Cardiac muscle cell (in vitro differentiated cells and primary cell): ENCODE results near the gene TPP2. TPM values are rescaled to one million over a fixed set of nuclear protein-coding genes. Genes with fewer than 3 reads are reported as not detected.

Source experiments
- DNase-seq, 2 donors: peaks; one replicate each; pipeline versions ENCODE4 v3.0.0 to v3.0.0-alpha.2; 2010 to 2017; ENCODE audit warnings: low read depth in 1 of 2, low spot score in 1 of 2
- H3K27ac ChIP-seq: fragments of 200-600 bp; sonication (generic); 2 replicates; pipeline ENCODE4 v1.5.1; 2016
- H3K27me3 ChIP-seq: fragments of 200-600 bp; sonication (generic); 2 replicates; pipeline ENCODE4 v1.6.0; 2016; ENCODE audit warnings: control low read depth
- H3K36me3 ChIP-seq: fragments of 200-600 bp; sonication (generic); 2 replicates; pipeline ENCODE4 v1.5.1; 2016; ENCODE audit warnings: control low read depth
- H3K4me1 ChIP-seq: fragments of 200-600 bp; sonication (generic); 2 replicates; pipeline ENCODE4 v1.8.1; 2017; ENCODE audit warnings: low read depth, mild to moderate bottlenecking, mixed run types
- H3K4me3 ChIP-seq: fragments of 200-600 bp; sonication (generic); 2 replicates; pipeline ENCODE4 v1.5.1; 2016; ENCODE audit warnings: mild to moderate bottlenecking
- H3K9me3 ChIP-seq: fragments of 200-600 bp; sonication (generic); 2 replicates; pipeline ENCODE4 v1.5.1; 2017; ENCODE audit warnings: low read depth, mild to moderate bottlenecking, control low read depth
- polyA plus RNA-seq: library from polyadenylated mRNA; unstranded; fragments of >200 nt; fragmentation: Nextera tagmentation; extraction: Ambion mirVana; gene quantifications from 2 replicates; pipeline ENCODE4 v1.2.1, GENCODE V29; 2016
- total RNA-seq: library from RNA; depleted of rRNA; stranded (reverse); fragments of >200 nt; gene quantifications from 2 replicates; pipeline ENCODE4 v1.2.3, GENCODE V29; 2016
- TF ChIP-seq, protein P1 (sequence below): IDR thresholded peaks from 2 replicates; pipeline ENCODE4 v1.5.1; 2012; ENCODE audit warnings: low read depth, mild to moderate bottlenecking, low read length

The TPP2 gene
- total and polyA plus RNA-seq, 2 experiments from 2014 or later: 19.3 to 30.6 TPM

DNA sequence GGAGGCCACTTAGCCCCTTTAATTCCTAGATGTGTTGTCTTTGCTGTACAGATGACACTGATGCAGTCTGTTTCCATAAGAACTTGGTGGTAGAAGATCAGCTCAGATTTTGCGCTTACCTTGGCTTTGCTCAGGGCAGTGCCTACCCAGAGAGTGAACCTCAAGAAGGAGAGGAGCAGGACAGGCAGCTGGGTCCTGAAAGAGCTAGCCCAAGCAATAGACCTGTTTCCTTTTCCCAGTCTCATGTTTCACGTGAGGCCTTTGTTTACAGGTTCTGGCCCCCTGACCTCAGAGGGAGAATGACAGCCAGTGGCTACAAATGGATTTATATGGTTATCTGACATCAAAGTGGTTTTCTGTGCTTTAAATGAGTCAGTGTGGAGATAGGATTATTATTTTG lies 58.0 kb downstream of the TPP2 start:
- DNase-seq: no peak
- Histone ChIP-seq H3K27ac (no peak overlapping the region), H3K36me3 (peaks cover 27% of the 10 kb centered on the region)

DNA sequence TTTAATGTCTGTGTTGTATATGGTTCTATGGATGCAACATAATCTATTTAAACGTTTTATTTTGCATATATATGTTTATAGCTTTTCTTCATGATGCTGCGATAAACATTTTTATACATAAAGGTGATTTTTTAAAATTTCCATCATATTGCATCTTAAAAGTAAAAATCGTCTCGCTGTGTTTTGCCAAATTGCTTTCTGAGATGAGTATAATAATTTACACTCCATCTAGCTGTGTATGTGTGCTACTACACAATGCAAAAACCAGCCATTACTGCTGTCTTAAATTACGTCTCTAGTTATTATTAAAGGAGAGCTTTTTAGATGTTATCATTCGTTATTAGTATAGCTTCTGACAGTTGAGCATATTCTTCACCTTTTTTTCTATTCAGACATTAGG lies 60.8 kb downstream of the TPP2 start:
- peaks cover 32% of the 10 kb centered on the region for H3K36me3 ChIP-seq
- DNase-seq: no peak
- no peaks in the 10 kb centered on the region for H3K9me3 ChIP-seq
- H3K27ac ChIP-seq: no peak overlapping the region
- no peak overlapping the region for H3K4me3 ChIP-seq
- H3K27me3 ChIP-seq: no peaks in the 10 kb centered on the region
- no peaks in the 10 kb centered on the region for H3K4me1 ChIP-seq
- TF ChIP-seq, protein P1, sequence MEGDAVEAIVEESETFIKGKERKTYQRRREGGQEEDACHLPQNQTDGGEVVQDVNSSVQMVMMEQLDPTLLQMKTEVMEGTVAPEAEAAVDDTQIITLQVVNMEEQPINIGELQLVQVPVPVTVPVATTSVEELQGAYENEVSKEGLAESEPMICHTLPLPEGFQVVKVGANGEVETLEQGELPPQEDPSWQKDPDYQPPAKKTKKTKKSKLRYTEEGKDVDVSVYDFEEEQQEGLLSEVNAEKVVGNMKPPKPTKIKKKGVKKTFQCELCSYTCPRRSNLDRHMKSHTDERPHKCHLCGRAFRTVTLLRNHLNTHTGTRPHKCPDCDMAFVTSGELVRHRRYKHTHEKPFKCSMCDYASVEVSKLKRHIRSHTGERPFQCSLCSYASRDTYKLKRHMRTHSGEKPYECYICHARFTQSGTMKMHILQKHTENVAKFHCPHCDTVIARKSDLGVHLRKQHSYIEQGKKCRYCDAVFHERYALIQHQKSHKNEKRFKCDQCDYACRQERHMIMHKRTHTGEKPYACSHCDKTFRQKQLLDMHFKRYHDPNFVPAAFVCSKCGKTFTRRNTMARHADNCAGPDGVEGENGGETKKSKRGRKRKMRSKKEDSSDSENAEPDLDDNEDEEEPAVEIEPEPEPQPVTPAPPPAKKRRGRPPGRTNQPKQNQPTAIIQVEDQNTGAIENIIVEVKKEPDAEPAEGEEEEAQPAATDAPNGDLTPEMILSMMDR: peak; percentile 30

More for the DNA sequence above, 58.0 kb downstream of the TPP2 start:
- TF ChIP-seq, protein P1: no peak
- H3K9me3 ChIP-seq: no peaks in the 10 kb centered on the region
- no peaks in the 10 kb centered on the region for H3K4me1 ChIP-seq
- H3K27me3 ChIP-seq: no peaks in the 10 kb centered on the region
- H3K4me3 ChIP-seq: no peak overlapping the region

DNA sequence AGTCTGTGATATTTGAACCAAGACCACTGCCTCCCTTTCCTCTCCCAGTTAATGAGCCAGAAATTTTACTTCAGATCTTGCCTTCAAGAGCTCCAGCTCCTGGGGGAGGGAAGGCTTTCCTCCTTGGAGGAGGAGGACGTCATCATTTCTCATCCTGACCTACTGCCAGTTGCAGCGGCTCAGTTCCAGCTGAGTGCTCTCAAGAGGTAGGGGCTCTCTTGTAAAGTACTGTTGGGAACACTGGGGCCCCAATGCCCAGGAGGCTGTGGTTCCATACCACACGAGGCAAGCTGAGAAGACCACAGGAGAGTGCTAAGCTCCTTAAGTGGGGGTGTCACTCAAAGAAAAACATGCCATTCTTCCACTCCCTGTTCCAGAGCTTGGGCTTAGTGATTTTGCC lies 61.9 kb downstream of the TPP2 start:
- peaks cover 28% of the 10 kb centered on the region for H3K36me3 ChIP-seq
- H3K27me3 ChIP-seq: no peaks in the 10 kb centered on the region
- no peak overlapping the region for H3K4me3 ChIP-seq
- no peak overlapping the region for H3K27ac ChIP-seq
- TF ChIP-seq, protein P1: no peak
- peak in 1 of 2 donors; percentile 13 for DNase-seq
- no peaks in the 10 kb centered on the region for H3K4me1 ChIP-seq
- no peaks in the 10 kb centered on the region for H3K9me3 ChIP-seq

DNA sequence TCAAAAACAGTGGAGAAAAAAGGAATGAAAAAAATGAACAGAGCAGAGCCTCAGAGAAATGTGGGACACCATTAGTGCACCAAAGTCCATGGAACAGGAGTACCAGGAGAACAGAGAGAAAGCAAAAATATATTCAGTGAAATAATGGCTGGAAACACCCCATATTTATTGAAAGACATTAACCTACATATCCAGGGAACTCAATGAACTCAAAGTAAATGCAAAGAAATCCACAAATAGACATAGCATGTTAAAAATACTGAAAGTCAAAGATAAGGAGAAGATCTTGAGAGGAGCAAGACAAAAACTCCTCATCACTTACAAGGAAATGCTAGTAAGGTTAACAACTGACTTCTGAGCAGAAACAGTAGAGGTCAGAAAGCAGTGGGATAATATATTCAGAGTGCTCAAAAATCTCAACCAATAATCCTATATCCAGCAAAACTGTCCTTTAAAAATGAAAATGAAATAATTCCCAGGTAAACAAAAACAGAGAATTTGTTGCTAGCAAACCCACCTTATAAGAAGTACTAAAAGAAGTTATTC lies 62.5 kb downstream of the TPP2 start:
- no peak for DNase-seq
- Histone ChIP-seq H3K27ac (no peak overlapping the region), H3K36me3 (peaks cover 29% of the 10 kb centered on the region), H3K4me1 (no peaks in the 10 kb centered on the region), H3K4me3 (no peak overlapping the region), H3K9me3 (no peaks in the 10 kb centered on the region), H3K27me3 (no peaks in the 10 kb centered on the region)
- TF ChIP-seq, protein P1: no peak

DNA sequence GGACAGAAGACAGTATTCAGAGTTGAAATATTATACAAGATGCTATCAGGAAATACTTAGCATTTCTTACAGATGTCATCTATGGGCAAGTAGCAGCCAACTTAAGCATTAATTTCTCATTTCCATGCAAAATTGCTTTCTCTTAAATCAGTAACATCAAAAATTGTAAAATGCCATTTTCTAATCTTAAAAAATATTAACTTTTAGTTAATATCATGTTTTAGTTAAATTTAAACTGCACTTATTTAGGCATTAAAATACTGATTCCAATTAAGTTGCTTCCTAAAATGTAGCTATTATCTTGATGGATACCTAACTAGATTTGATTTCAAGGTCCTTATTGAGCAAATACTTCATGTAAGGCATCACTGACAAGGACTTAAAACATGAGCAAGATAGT lies 70.2 kb downstream of the TPP2 start:
- H3K4me1 ChIP-seq: no peaks in the 10 kb centered on the region

More for the DNA sequence above, 70.2 kb downstream of the TPP2 start:
- H3K27me3 ChIP-seq: no peaks in the 10 kb centered on the region
- TF ChIP-seq, protein P1: no peak
- no peak overlapping the region for H3K4me3 ChIP-seq
- no peak for DNase-seq
- H3K9me3 ChIP-seq: no peaks in the 10 kb centered on the region
- no peak overlapping the region for H3K27ac ChIP-seq
- H3K36me3 ChIP-seq: peaks cover 53% of the 10 kb centered on the region
